ENCODE measurements around the gene SGPL1. TPM values are rescaled to one million over a fixed set of nuclear protein-coding genes. Genes with fewer than 3 reads are reported as not detected.

SGPL1 gene
- total and polyA plus RNA-seq, 2 of the 8 experiments (the other 6 are each of a cell fraction or from before 2014, with no cell fraction given): 20.5 to 51.6 TPM

DNA sequence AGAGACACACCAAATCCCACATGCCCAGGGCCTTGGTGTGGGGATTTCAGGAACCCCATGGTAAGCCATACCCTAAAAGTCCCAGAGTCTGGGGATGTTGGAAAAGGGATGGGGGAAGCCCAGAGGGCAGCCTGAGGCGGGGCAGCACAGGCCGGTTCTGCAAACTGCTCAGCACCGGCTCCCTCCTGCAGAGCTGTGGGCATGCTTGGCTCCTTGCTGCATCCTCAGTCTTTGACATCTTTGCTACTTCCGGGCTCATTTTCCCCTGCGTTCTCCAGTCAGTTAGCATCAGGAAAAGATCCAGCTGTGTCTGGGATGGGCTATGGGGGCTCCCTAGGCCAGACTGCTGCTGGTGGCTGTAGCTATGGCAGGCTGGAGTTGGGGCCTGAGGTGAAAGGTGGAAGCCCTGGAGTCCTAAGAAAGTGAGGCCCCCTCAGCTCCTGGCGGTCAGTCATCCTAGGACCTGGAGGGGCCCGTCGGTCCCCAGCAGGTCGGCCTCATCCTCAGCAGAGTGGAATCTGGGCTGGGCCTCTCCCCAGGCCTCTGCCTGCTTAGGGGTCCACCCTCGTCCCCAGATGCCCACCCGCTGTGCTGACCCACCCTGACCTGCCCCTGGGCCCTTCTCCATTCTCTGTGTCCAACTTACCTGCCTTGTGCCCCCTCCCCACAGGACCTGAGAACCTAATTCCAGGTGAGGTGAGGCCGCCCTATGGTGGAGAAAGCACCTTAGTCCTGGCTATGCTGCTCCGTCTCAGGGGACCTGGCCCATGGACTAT lies 39.9 kb upstream of the SGPL1 start:
- H3K27ac ChIP-seq (ENCODE audit: low read depth, low read length): no peak overlapping the region
- no peak overlapping the region; the same call in 1 of the 2 replicates for H4K8ac ChIP-seq (ENCODE audit: extremely low read depth, insufficient read depth, low read length)
- no peak overlapping the region for H2AFZ ChIP-seq (ENCODE audit: low read length)
- no peaks in the 10 kb centered on the region for H3K79me2 ChIP-seq (ENCODE audit: control insufficient read depth in 1 of 2, insufficient read depth in 2 of 2, low read length in 2 of 2)
- no peak overlapping the region for H2BK120ac ChIP-seq (replicated peaks; ENCODE audit: low read depth, low read length)
- no peak overlapping the region for H2BK20ac ChIP-seq (ENCODE audit: low read length)
- no peaks in the 10 kb centered on the region for H3K79me1 ChIP-seq (ENCODE audit: low read depth, low read length)
- no peaks in the 10 kb centered on the region for H3K9me3 ChIP-seq (ENCODE audit: insufficient read depth in 2 of 2, low read depth in 1 of 2, low read length in 1 of 2)
- WGBS, 2 experiments (ENCODE audit: extremely low coverage in 1 of 2, insufficient coverage in 1 of 2, insufficient read length in 1 of 2, insufficient replicate concordance in 2 of 2, low coverage in 1 of 2, low lambda C conversion rate in 2 of 2, missing lambda C conversion rate in 1 of 2): 88% methylated on average over 12 of the region's 13 CpGs; no CpG with 5 or more reads in 1 of the 2 experiments
- no peaks in the 10 kb centered on the region for H3K23me2 ChIP-seq (ENCODE audit: low read depth, low read length)
- POLR2A ChIA-PET (ENCODE audit: partially characterized antibody): interaction anchor here (0.6 to 0.8 kb wide), 2 partner anchors 11 to 152 kb away, joined by 3 to 4 read pairs; no protein-coding TSS in a partner anchor
- H2BK15ac ChIP-seq (ENCODE audit: low read length): no peak overlapping the region
- no peak overlapping the region for H3K4ac ChIP-seq (replicated peaks; ENCODE audit: insufficient read length, low read depth, low read length)
- H3K36me3 ChIP-seq (ENCODE audit: control insufficient read depth in 2 of 4, insufficient read depth in 4 of 4, low read length in 3 of 4): no peaks in the 10 kb centered on the region
- H3K4me2 ChIP-seq (ENCODE audit: insufficient read depth in 1 of 2, low read depth in 2 of 2, low read length in 2 of 2): no peak overlapping the region
- no peak overlapping the region for H2BK12ac ChIP-seq (ENCODE audit: low read depth, low read length)
- H3K14ac ChIP-seq (ENCODE audit: insufficient read length): no peak overlapping the region
- H2BK5ac ChIP-seq (ENCODE audit: low read depth, low read length): no peak overlapping the region
- H3K27me3 ChIP-seq (replicated peaks in 1 of 4; ENCODE audit: control insufficient read depth in 3 of 4, extremely low read depth in 1 of 4, insufficient read depth in 3 of 4, low read length in 3 of 4): no peaks in the 10 kb centered on the region
- CTCF ChIA-PET (ENCODE audit: partially characterized antibody): interaction anchor here (4.4 kb wide), 1 partner anchor 18 kb away, joined by 15 read pairs; no protein-coding TSS in a partner anchor
- H3K56ac ChIP-seq (replicated peaks; ENCODE audit: insufficient read length, low read depth, low read length): no peak overlapping the region
- H4K5ac ChIP-seq (ENCODE audit: insufficient read length, low read depth, low read length): no peak overlapping the region
- no peak overlapping the region for H2AK5ac ChIP-seq (ENCODE audit: low read depth, low read length)
- no peaks in the 10 kb centered on the region for H4K20me1 ChIP-seq (replicated peaks in 1 of 2; ENCODE audit: control insufficient read depth in 1 of 2, insufficient read depth in 2 of 2, low read length in 2 of 2)
- no peak overlapping the region for H3K23ac ChIP-seq (ENCODE audit: insufficient read length)
- FAIRE-seq: no peak
- H3K4me1 ChIP-seq (replicated peaks in 1 of 4; ENCODE audit: control insufficient read depth in 3 of 4, insufficient read depth in 4 of 4, low read length in 3 of 4): peaks cover 0 to 3% (median 0%) of the 10 kb centered on the region in 4 experiments; a peak in 2 of 7 replicates
- DNase-seq (ENCODE audit: low read depth in 1 of 2, low spot score in 2 of 2): peak in 1 of 2 experiments; percentile 40
- no peak overlapping the region for H3K9ac ChIP-seq (replicated peaks in 1 of 4; ENCODE audit: extremely low read depth in 1 of 4, low read depth in 3 of 4, low read length in 3 of 4)
- no peak overlapping the region for H3K4me3 ChIP-seq (ENCODE audit: extremely low read depth in 1 of 4, insufficient read depth in 2 of 4, low read depth in 3 of 4, low read length in 4 of 4)
- no peak overlapping the region for H4K91ac ChIP-seq (replicated peaks; ENCODE audit: insufficient read length, low read length)
- no peak overlapping the region for H3K18ac ChIP-seq (ENCODE audit: extremely low read depth, low read length)
- TF ChIP-seq BACH1 (IDR thresholded peaks at IDR 0.05; ENCODE audit: low read length) (no peak), BRCA1 (IDR thresholded peaks at IDR 0.05; ENCODE audit: low read depth, low read length) (no peak), SAP30 (IDR thresholded peaks at IDR 0.05; ENCODE audit: insufficient read depth, insufficient replicate concordance, low read length) (no peak), CHD1 (IDR thresholded peaks at IDR 0.05; ENCODE audit: low read depth, low read length) (no peak), NANOG (IDR thresholded peaks at IDR 0.05; ENCODE audit: insufficient read depth, low read depth, low read length, poor library complexity, severe bottlenecking) (no peak), TCF12 (IDR thresholded peaks at IDR 0.05; ENCODE audit: low read depth, low read length) (no peak), RBBP5 (IDR thresholded peaks at IDR 0.05; ENCODE audit: borderline replicate concordance, low read depth, low read length) (no peak), EGR1 (IDR thresholded peaks at IDR 0.05; ENCODE audit: borderline replicate concordance, low read depth, low read length) (no peak)
- TF ChIP-seq, protein P1, sequence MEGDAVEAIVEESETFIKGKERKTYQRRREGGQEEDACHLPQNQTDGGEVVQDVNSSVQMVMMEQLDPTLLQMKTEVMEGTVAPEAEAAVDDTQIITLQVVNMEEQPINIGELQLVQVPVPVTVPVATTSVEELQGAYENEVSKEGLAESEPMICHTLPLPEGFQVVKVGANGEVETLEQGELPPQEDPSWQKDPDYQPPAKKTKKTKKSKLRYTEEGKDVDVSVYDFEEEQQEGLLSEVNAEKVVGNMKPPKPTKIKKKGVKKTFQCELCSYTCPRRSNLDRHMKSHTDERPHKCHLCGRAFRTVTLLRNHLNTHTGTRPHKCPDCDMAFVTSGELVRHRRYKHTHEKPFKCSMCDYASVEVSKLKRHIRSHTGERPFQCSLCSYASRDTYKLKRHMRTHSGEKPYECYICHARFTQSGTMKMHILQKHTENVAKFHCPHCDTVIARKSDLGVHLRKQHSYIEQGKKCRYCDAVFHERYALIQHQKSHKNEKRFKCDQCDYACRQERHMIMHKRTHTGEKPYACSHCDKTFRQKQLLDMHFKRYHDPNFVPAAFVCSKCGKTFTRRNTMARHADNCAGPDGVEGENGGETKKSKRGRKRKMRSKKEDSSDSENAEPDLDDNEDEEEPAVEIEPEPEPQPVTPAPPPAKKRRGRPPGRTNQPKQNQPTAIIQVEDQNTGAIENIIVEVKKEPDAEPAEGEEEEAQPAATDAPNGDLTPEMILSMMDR (IDR thresholded peaks at IDR 0.05; ENCODE audit: control extremely low read depth in 1 of 3, insufficient read depth in 1 of 3, low read depth in 1 of 3, low read length in 3 of 3): no peak
